A673 (cell line): ENCODE measurements around the gene SMARCC1.

Experiments used
- EZH2 ChIP-seq: fragments of 200-600 bp; sonication (generic); IDR thresholded peaks from 2 replicates; pipeline ENCODE4 v1.6.1; 2017; ENCODE audit warnings: borderline replicate concordance, low read depth, mild to moderate bottlenecking, mixed read lengths, antibody characterized with exemption, low read length; ENCODE audit not compliant: poor library complexity, severe bottlenecking
- TF ChIP-seq, protein P1 (sequence below): fragments of 300-800, 200-600 bp; sonication (generic); conservative IDR thresholded peaks from 2 replicates; pipeline ENCODE4 v1.5.1; 2017; ENCODE audit warnings: low read depth, mild to moderate bottlenecking, antibody characterized with exemption, low read length, moderate library complexity, mixed read lengths

GRCh38 chr3:47629770-47630169 is 151.9 kb downstream of the SMARCC1 start:
- TF ChIP-seq, protein P1, sequence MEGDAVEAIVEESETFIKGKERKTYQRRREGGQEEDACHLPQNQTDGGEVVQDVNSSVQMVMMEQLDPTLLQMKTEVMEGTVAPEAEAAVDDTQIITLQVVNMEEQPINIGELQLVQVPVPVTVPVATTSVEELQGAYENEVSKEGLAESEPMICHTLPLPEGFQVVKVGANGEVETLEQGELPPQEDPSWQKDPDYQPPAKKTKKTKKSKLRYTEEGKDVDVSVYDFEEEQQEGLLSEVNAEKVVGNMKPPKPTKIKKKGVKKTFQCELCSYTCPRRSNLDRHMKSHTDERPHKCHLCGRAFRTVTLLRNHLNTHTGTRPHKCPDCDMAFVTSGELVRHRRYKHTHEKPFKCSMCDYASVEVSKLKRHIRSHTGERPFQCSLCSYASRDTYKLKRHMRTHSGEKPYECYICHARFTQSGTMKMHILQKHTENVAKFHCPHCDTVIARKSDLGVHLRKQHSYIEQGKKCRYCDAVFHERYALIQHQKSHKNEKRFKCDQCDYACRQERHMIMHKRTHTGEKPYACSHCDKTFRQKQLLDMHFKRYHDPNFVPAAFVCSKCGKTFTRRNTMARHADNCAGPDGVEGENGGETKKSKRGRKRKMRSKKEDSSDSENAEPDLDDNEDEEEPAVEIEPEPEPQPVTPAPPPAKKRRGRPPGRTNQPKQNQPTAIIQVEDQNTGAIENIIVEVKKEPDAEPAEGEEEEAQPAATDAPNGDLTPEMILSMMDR: no peak
- no peak for TF ChIP-seq EZH2
